ENCODE measurements around the gene FGF18. TPM values are rescaled to one million over a fixed set of nuclear protein-coding genes. Genes with fewer than 3 reads are reported as not detected.

Gene FGF18
- total RNA-seq, 1 donor from 2014 or later: 0.07 TPM

DNA sequence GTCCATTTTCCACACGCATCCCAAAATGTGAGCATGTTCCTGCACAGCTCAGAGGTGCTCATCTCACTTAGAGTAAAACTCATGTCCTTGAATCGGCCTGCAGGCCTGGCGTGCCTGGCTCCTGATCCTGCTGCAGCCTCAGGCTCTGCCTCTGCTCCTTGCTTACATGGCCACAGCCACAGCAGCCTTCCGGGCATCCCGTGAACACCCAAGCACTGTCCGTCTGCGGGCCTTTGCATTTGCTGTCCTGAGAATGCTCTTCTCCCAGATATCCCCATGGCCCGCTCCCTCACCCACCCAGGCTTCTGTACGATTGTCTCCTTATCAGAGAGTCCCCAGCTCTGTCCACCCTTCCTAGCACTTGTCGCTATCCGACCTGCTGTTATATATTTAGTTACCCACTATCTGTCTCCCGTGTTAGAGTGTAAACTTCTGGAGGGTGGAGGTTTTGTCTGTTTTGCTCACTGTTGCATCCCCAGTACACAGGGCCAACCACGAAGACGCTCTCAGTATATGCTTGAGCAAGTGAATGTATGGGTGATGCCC, 21.9 kb downstream of the FGF18 start:
- no peak for DNase-seq (ENCODE audit: low read depth, low spot score)

DNA sequence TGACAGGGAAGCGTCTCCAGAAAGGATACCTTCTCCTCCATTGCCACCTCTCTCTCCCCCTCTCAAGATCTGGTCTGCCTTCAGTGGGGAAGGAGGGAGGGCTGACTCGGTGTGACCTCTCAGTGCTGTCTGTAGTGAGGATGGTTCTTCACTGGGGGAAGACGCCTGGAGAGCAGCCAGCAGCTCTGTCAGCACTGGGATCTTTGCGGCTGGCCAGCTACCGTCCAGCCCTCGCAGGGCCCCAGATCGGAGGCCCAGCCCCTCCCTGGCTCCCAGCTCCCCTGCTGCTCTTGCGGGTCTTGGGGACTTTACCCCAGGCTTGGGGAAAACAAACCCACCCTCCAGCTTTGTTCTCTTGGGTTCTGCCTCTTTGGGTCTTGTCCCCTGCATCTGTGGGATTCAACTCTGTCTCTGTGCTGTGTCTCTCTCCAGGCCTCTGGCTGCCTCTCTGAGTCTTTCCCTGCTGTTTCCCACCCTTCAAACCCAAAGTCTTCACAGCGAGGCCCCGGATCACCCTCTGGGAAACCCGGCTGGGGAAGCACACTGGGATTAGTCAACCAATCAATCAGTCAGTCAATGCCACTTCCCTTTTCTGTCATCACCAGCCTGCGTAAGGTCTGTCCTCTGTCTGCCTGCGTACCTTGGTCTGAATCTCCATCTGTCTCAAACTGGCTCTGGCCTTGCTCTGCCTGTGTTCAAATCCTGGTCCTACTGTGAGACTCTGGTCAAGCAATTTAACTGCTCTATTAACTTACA, 23.0 kb downstream of the FGF18 start:
- DNase-seq (ENCODE audit: low read depth, low spot score): no peak

DNA sequence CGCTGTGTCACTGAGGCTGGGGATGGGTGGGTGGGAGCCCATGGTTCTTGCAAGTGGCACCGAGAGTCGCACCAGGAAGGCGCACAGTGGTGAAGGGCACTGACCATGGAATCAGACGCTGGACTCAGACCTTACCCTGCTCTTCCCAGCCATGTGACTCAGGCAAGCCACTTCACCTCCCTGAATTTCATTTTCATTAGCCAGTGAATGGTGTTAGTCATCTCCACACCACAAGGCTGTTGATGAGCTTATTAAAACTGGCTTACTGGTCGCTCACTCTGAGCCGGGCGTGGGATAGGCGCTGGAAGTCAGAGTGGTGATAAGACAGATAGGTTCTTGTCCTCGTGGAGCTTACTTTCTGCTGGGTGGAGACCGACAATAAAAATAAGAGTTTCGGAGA, 25.1 kb downstream of the FGF18 start:
- no peak for DNase-seq (ENCODE audit: low read depth, low spot score)

DNA sequence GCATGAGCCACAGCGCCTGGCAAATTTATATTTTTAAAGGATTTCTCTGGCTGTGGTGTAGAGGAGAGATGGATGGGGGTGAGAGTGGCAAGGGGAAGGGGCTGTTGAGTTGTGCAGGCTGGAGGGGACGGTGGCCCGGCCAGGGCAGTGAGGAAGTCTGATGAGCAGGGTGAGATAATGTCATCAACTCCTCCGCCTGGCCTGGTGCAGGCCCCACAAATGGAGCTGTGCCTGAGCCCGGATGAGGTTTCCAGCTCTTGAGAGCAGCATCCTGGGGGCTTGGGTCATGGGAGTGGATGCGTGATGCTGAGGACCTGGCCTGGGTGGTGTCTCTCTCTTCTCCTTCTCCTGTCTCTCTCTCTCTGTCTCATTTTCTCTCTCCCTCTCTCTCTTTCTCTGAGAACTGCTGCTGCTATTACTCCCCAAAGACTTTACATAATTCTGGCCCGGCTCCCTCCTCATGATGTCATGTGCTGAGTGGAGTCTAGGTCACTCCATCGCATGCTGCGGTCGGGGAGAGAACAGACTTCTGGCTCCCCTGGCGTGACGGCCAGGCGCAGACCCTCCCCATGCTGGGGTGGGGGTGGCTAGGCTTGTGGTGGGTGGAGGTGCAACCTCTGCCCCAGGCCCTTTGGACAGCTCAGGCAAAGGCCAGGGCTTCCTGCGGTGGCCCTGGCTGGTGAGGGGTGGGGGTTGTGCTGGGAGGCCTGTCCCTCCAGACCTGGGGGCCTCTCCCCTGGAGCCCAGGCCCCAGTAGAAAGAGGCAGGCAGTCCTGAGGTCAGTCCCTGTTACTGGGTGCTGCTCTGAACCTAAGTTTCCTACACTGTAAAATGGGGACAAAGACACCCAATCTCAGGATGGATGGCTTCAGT, 26.4 kb downstream of the FGF18 start:
- no peak for DNase-seq (ENCODE audit: low read depth, low spot score)

DNA sequence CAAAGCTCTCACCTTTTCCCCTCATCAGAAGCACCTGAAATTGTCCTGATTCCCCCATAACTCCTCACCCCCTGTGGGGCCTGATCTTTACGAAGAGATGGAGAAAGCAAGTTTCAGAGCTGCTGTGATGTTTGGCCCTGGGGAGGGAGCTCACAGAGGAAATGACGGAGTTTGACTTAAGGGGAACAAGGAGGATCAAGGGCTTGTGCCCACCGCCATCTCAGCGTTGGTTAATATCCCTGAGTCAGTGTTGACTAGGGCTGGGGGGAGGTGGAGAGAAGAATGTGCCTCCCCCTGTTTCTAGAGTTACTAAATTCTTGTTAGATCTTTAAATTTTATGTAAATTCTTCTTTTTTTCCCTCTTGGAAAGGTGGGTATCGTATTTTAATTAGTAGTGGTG, 27.8 kb downstream of the FGF18 start:
- DNase-seq (ENCODE audit: low read depth, low spot score): no peak

DNA sequence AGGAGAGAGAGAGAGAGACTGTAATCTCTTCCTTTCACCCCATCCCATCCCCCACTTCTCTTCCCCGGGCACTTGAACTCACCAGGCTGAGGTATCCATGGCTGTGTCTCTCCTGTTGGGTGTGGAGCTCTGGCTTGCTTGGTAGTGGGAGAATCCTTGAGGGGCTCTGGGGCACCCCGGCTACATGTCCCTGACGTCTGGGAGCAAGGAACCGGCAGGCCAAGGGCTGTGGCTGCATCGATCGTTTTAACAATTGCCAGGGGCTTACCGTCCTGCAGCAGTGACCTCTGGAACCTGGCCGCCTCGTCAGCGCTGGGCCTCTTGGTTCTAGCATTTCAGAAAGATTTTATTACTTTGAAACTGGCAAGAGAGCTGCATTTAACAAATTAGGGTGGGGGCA, 30.0 kb downstream of the FGF18 start:
- DNase-seq (ENCODE audit: low read depth, low spot score): no peak

DNA sequence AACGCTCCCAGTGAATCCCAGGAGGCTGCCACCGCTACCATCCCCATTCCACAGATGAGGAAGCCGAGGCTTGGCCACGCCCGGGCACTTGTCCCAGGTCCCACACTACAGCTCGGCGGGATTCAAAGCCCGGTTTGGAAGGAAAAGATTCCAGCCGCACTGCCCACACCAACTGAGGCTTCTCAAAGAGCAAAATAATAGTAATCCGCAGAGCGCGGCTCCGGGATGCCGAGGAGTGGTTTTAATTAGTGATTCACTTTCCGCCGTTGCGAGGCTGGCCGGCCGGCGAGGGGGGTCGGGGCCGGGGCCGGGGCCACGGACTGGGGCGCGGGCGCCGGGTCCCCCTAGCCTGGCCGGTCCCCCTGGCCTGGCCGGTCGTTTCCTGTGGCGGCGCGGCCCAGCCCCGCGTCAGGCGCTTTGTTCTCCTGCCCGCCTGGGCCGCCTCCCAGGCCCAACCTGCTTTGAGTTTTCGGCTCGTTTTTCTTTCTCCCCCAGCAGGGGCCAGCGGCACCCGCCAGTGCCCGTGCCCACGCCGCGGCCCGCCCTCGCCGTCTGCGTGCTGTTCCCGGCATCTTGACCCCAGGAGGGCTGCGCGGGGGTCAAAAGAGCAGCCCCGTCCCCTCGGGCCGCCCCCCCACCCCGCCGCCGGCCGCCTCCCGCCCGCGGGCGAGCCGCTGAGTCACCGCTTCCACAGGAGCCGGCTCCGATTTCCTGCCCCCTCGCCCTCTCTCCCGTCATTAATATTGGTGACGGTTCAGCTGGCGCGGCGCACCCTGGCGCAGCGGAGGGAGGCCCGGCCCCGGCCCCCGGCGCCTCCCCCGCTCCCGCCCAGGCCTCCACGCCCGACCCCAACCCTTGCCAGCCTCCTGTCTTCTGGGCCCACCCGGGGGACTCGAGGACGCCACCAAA, 31.2 kb downstream of the FGF18 start:
- DNase-seq (ENCODE audit: low read depth, low spot score): no peak

DNA sequence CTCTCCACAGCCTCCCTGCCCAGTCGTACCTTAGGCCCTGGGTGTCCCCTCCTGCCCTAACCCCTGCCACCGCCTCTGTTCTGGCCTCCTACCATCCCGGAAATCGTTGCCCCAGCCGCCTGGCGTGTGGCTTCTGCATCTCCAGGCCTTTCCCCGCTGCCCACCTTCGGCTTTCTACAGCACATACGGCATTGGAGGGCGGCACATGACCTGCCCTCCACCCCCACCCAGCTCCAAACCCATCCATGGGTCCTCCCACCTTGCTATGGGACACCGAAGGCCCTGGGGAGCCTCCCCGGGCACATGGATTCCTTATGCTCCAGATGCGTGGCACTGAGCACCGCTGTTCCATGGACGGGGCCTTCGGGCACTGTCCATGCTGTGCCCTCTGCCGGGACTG, 32.0 kb downstream of the FGF18 start:
- DNase-seq (ENCODE audit: low read depth, low spot score): no peak

DNA sequence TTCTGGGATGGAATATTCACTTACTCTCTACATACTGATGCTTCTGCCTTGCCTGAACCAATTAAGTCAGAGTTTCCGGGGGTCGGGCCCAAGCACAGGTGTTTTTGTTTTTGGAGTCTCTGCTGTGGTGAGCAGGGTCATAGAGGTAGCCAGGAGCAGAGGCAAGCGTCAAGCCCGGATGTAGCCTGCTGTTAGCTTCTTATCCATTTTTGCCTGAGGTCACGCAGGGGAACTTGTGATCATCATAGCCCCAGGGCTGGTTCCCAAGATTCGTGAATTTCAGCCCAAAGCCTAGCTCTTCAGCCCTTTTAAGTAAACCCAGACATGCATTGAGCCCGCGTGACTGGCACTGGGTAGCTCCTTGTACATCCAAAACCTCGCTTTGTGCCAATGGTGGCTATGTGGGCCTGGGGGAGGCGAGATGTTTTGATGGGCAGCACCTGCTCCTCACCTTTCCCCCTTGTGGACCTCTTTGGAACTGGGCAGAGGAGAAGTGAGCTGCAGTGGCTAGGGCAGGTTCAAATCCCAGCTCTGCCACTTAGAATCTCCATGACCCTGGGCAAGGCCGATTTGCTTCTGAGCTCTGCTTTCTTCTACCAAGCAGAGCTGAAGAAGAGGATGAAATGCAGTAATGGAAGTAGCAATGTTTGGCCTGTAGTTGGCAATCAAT, 33.7 kb downstream of the FGF18 start:
- DNase-seq (ENCODE audit: low read depth, low spot score): no peak

DNA sequence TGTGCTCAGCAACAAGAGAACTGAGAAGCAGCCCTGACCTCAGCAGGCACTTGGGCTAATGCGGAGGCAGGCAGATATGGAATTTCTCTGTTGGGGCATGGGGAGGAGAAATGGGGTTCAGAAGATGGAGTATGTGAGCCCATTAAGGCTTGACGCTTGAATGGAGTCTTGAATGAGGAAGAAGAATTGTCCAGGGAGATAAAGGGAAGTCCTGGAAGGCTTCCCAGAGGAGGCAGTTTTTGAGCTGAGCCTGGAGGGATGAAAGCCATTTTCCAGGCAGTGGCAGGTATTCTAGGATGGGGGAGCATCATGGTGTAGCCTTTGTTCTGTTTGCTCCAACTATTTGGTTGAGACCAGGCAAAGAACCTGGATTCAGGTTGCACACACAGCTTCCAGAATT, 34.5 kb downstream of the FGF18 start:
- no peak for DNase-seq (ENCODE audit: low read depth, low spot score)

DNA sequence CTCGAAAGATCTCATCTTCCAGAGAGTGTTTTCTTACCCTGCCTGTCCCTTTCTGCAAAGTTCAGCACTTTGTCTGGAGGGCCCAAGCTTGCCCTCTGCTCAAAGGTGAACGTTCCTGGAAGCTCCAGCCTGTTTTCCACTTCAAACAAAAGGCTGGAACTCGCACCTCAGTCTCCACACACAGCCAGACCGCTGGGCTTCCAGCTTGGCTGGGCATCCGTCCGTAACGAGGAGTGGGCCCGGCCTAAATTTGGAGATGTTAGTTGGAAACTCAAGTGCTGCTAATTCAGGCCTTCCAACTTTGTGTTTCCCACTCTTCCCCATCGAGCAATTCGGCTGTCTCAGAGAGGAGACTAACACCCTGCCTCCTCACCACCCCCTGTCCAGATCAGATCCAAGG, 35.1 kb downstream of the FGF18 start:
- DNase-seq (ENCODE audit: low read depth, low spot score): no peak

DNA sequence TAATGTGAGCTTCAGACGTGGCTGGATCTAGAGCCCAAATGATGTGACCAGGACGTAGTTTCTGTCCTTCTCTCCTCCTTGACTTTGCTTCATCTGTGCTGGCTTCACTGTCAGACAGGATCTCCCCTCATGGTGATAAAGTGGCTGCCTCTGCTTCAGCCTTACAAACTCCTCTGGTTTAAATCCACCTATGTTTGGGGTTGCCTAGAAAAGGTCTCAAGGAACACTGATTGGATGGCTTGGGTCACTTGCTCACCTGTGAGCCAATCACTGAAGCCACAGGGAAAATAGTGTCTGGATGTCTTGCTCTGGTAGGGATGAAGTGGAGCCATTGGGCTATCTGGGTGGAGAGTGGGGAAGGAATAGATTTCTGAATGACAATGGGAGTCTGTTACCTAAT, 36.1 kb downstream of the FGF18 start:
- DNase-seq (ENCODE audit: low read depth, low spot score): no peak

DNA sequence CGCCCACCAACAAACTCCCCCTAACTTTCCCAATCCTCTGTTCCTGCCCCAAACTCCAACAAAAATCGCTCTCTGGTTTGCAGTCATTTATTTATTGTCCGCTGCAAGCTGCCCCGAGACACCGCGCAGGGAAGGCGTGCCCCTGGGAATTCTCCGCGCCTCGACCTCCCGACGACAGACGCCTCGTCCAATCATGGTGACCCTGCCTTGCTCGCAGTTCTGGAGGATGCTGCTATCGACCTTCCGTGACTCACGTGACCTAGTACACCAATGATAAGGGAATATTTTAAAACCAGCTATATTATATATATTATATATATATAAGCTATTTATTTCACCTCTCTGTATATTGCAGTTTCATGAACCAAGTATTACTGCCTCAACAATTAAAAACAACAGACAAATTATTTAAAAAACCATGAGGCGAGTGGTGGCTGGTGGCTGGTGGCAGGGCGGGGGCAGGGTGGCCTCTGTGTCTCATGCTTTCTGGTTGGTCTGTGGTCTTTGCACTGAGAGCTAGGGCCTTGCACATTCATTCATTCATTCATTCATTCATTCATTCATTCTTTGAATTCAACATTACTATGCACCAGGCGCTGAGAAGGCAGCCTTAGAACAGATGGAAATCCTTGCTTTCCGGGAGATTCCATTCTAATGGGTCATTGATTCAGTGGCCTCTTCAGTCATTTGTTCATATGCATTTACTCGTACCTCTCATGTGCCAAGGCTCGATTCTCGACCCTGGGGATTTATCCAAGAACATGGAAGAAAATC, 37.9 kb downstream of the FGF18 start:
- DNase-seq (ENCODE audit: low read depth, low spot score): no peak

DNA sequence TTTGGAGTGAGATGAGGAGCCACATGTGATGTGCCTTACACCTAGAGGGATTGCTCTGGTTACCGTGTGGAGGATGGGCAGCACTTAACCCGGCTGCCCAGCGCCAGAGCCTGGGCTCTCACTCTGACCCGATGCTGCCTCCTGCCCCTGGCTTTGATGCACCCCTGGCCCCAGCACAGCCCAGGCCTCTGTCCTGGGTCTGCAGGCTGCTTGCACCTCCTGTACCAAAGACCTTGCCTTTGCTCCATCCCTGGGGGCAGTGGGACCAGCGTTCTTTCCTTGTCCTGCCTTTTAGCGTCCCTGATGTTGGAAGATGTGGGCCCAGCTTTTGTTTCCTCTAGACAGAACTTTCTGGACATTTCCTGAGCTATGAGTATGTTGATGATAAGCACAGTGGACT, 40.4 kb downstream of the FGF18 start:
- no peak for DNase-seq (ENCODE audit: low read depth, low spot score)

DNA sequence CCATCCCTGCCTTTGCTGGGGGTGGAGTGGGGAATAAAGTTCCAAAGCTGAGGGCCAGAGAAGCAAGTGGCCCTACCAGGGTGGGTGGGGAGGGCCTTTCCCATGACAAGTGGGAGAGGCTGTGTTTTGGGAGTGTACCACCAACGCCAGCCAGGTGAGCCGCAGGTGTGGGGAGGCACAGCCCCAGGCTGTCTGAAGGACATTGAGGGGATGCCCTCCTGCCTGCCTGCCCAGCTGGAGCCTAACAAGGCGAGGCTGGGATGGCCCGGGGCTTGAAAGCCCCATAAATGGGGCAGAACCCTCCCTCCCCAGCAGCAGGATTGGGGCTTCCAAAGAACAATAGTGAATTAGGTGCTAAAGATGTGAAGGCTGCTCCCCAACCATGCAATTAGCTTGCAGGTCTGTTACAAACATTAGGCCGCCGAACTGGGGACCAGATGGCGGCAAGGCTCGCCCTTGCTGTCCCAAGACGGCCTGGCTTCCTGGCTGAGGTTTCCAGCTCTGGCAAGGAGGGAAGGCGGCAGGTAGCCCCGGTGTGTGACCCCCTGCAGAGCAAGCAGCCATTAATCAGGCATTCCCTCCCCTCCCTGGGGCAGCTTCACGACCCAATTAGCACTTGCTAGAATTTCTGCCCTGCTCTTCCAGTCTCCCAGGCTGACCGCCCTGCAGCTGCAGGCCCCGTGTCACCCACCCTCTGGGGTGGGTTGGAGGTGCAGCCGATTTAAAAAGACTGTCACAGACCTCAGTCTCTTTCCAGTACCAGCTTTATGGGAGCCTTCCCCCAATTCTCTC, 42.9 kb downstream of the FGF18 start:
- no peak for DNase-seq (ENCODE audit: low read depth, low spot score)

DNA sequence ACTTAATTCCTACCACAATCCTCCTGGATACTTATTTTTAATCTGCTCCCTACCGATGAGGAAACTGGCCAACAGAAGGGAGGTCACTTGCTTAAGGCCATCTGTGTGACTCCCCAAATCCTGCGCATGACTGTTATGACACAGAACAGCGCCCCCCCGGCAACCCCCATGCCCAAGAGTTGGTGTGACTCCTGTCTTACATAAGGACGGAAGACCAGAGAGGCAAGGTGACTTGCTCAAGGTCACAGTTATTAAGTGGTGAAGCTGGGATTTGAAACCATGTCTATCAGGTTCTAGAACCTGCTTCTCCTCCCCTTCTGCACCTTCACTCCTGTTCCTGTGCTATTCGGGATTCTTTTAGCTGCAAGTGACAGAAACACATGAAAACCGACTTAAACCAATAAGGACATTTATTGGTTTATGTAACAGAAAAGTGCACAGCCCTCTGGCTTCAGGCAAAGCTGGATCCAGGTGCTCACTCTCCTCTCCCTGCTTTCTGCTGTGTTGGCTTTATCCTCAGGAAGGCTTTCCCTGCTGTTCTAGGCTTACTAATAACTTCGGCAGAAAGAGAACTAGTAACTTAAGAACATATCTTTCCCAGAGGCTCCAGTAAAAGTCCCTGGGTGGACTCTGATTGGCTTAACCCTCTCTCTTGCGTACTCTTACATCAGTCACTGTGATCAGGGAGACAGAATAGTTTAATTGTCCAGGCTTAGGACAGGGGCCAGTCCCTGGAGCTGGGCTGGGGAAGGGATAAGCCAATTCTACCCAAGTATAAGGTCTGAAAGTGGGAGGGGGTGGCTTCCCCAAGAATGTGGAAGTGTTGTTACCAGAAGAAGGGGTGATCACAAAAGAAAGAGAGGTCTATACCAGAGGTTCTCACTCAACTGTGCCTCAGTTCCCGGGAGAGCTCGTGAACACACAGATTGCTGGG, 43.7 kb downstream of the FGF18 start:
- no peak for DNase-seq (ENCODE audit: low read depth, low spot score)

DNA sequence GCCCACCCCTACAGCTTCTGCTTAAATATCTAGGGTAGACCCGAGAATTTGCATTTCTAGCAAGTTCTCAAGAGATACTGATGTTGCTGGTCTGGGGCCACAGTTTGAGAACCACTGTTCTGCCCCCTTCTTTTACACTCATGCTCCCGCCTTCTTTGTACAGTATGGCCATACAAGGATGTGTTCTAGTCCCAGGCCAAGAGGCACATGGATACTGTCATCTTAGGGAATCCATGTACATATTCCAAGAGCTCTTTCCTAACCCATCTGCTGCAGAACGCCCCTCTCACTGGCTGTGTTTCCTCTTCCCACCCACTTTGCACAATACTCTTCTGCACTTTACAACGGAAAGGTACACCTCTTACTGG, 44.4 kb downstream of the FGF18 start:
- no peak for DNase-seq (ENCODE audit: low read depth, low spot score)

DNA sequence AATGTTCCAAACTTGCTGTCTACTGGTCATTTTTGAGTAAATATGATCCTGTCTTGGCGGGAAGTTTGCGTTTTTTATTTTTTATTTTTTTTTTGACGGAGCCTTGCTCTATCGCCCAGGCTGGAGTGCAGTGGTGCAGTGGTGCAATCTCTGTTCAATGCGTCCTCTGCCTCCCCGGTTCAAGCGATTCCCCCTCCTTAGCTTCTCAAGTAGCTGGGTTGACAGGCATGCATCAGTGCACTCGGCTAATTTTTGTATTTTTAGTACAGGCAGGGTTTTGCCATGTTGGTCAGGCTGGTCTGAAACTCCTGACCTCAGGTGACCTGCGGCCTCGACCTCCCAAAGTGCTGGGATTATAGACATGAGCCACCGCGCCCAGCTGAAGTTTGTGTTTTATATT, 45.4 kb downstream of the FGF18 start:
- DNase-seq (ENCODE audit: low read depth, low spot score): no peak
